HG03469 (cell line): Measurements from ENCODE around the gene PODN.

Source experiments
- ATAC-seq: cut with Tn5 transposase; IDR thresholded peaks from one replicate; pipeline ENCODE4 v1.9.1; 2021; ENCODE audit warnings: mild to moderate bottlenecking, moderate library complexity, moderate number of reproducible peaks; ENCODE audit not compliant: unreplicated experiment

The PODN gene

GRCh38 chr1:53073868-53074311 lies 11.9 kb downstream of the PODN start:
- ATAC-seq = no peak

- no peak for ATAC-seq
These were observed 12.5 kb downstream of the PODN start for GRCh38 chr1:53074313-53075154.

- ATAC-seq = no peak
These were observed 13.2 kb downstream of the PODN start for GRCh38 chr1:53075206-53075605.

- no peak for ATAC-seq
These were observed 13.7 kb downstream of the PODN start for GRCh38 chr1:53075761-53076163.

GRCh38 chr1:53076165-53076564 lies 14.2 kb downstream of the PODN start:
- no peak for ATAC-seq

GRCh38 chr1:53076721-53077598 lies 14.9 kb downstream of the PODN start:
- ATAC-seq = no peak

GRCh38 chr1:53077599-53077965 lies 15.6 kb downstream of the PODN start:
- no peak for ATAC-seq

- no peak for ATAC-seq
These were observed 16.5 kb downstream of the PODN start for GRCh38 chr1:53078333-53079101.

- no peak for ATAC-seq
These were observed 17.2 kb downstream of the PODN start for GRCh38 chr1:53079251-53079650.

- ATAC-seq = no peak
These were observed 18.0 kb downstream of the PODN start for GRCh38 chr1:53080041-53080440.

- no peak for ATAC-seq
These were observed 18.8 kb downstream of the PODN start for GRCh38 chr1:53080769-53081168.

- ATAC-seq = no peak
These were observed 19.5 kb downstream of the PODN start for GRCh38 chr1:53081384-53082066.

GRCh38 chr1:53082826-53083455 lies 20.9 kb downstream of the PODN start:
- no peak for ATAC-seq

GRCh38 chr1:53083636-53084588 lies 21.9 kb downstream of the PODN start:
- no peak for ATAC-seq

GRCh38 chr1:53084589-53084971 lies 22.6 kb downstream of the PODN start:
- no peak for ATAC-seq

GRCh38 chr1:53085405-53085804 lies 23.4 kb downstream of the PODN start:
- ATAC-seq = no peak

GRCh38 chr1:53086491-53087070 lies 24.6 kb downstream of the PODN start:
- ATAC-seq = no peak
